ENCODE measurements around the gene RNPEPL1. TPM values are rescaled to one million over a fixed set of nuclear protein-coding genes. Genes with fewer than 3 reads are reported as not detected.
A peak's percentile ranks its signal among the peaks of the same experiment; 100 is the strongest.

RNPEPL1 gene
- total RNA-seq, 2 experiments from 2014 or later: 39.1 to 40.5 TPM

DNA sequence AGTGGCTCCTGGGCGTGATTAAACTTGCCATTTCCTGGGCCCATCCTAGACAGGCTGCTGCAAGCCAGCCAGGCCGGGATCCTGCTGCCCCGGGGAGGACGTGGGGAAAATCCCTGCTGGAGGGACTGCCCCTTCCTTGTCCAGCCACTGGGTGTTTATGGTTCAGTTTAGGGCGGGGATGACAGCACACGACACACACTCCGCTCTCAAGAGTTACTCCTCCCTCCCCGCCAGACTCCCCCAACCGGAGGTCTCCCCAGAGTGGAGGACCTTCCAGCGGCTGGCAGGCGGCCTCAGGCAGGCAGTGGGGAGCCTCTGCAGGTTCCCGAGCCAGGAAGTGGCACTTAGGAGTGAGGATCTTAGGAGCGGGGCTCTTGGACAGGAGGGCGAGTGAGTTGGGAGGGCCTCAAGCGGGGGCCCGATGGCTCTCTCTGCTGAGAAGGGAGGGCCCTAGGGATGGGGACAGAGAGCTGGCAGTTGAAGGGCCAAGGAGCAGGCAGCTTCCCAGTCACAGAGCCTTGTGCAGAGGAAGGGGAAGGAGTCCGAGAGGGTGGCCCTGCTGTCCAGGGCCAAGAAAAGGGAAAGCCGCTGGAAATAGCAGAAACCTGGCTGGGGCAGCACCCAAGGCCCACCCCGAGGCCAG is 51.3 kb downstream of the RNPEPL1 start:
- Mint-ChIP-seq H3K36me3 (ENCODE audit: low read depth) (peaks cover 14% of the 10 kb centered on the region), H3K27me3 (no peaks in the 10 kb centered on the region), H3K9me3 (peaks cover 8% of the 10 kb centered on the region), H3K4me1 (ENCODE audit: low read depth) (peaks cover 40% of the 10 kb centered on the region), H3K27ac (peak overlapping the region; percentile 79), H3K4me3 (no peak overlapping the region)
- peak; percentile 23 for DNase-seq
- TF ChIP-seq CTCF (IDR thresholded peaks at IDR 0.05): no peak
- intact Hi-C loops (cut with micrococcal nuclease): loop anchor here (5.0 kb wide), 1 partner anchor 52 kb away; the partner anchor contains the start of gene RNPEPL1
- ChIA-PET POLR2A (no interaction called here), CTCF (interaction anchor here (1.0 to 5.3 kb wide), 2 partner anchors 33 to 41 kb away, joined by 3 to 21 read pairs; partner anchors contain the start of gene CAPN10)
- no peak for ATAC-seq

- intact Hi-C loops (cut with micrococcal nuclease): loop anchor here (5.0 kb wide), 1 partner anchor 53 kb away; the partner anchor contains the start of gene RNPEPL1
- DNase-seq (no peak), ATAC-seq (no peak)
- POLR2A ChIA-PET: interaction anchor here (0.6 to 2.1 kb wide), 2 partner anchors 59 to 404 kb away, joined by 3 to 8 read pairs; partner anchors contain the start of gene DUSP28
- H3K27ac Mint-ChIP-seq: no peak overlapping the region
- H3K27me3 Mint-ChIP-seq: no peaks in the 10 kb centered on the region
- H3K4me3 Mint-ChIP-seq: no peak overlapping the region
- no peak for TF ChIP-seq CTCF (IDR thresholded peaks at IDR 0.05)
- peaks cover 14% of the 10 kb centered on the region for H3K36me3 Mint-ChIP-seq (ENCODE audit: low read depth)
- peaks cover 8% of the 10 kb centered on the region for H3K9me3 Mint-ChIP-seq
- CTCF ChIA-PET: interaction anchor here (1.0 to 5.3 kb wide), 2 partner anchors 34 to 59 kb away, joined by 3 to 21 read pairs; partner anchors contain the start of gene CAPN10
- peaks cover 46% of the 10 kb centered on the region for H3K4me1 Mint-ChIP-seq (ENCODE audit: low read depth)
Measured at GRCh38 chr2:240620149-240620731, 52.0 kb downstream of the RNPEPL1 start.

DNA sequence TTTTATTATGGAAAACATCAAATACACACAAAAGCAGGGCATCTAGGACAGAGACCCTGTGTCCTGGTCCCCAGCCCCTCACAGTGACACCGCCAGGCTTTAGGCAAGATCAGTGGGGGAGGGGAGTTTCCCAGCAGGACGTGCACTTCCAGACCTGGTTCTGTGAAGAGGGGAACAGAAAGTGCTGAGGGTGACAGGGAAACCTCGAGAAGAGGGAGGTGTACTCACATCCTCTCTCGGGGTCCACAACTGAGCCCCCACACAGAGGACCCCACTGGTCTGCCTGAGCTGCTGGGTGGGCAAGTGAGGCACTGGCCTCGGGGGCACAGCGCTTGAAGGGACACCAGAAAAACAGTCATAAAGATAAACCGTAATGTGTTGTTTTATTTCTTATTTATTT is 52.6 kb downstream of the RNPEPL1 start:
- ATAC-seq: no peak
- no peak for TF ChIP-seq CTCF (IDR thresholded peaks at IDR 0.05)
- CTCF ChIA-PET: interaction anchor here (0.9 to 5.3 kb wide), 6 partner anchors 12 to 107 kb away, joined by 3 to 21 read pairs (median 4); partner anchors contain the start of gene CAPN10
- intact Hi-C loops (cut with micrococcal nuclease): loop anchor here (5.0 kb wide), 1 partner anchor 54 kb away; the partner anchor contains the start of gene RNPEPL1
- DNase-seq: no peak
- Mint-ChIP-seq H3K4me1 (ENCODE audit: low read depth) (peaks cover 50% of the 10 kb centered on the region), H3K27me3 (no peaks in the 10 kb centered on the region), H3K9me3 (peaks cover 8% of the 10 kb centered on the region), H3K27ac (peak overlapping the region; percentile 96), H3K4me3 (no peak overlapping the region), H3K36me3 (ENCODE audit: low read depth) (peaks cover 14% of the 10 kb centered on the region)
- POLR2A ChIA-PET: interaction anchor here (0.6 to 4.9 kb wide), 7 partner anchors 8 to 405 kb away, joined by 3 to 25 read pairs (median 3); partner anchors contain the start of genes CAPN10 and DUSP28

- peaks cover 58% of the 10 kb centered on the region for H3K4me1 Mint-ChIP-seq (ENCODE audit: low read depth)
- H3K27ac Mint-ChIP-seq: peak overlapping the region; percentile 96
- H3K27me3 Mint-ChIP-seq: no peaks in the 10 kb centered on the region
- DNase-seq: no peak
- ChIA-PET POLR2A (interaction anchor here (0.9 to 4.9 kb wide), 7 partner anchors 9 to 693 kb away, joined by 3 to 25 read pairs (median 3); partner anchors contain the start of genes CAPN10 and DUSP28), CTCF (interaction anchor here (0.8 to 5.3 kb wide), 4 partner anchors 11 to 56 kb away, joined by 3 to 21 read pairs (median 12); partner anchors contain the start of gene CAPN10)
- H3K9me3 Mint-ChIP-seq: peaks cover 5% of the 10 kb centered on the region
- intact Hi-C loops (cut with micrococcal nuclease): loop anchor here (5.0 kb wide), 1 partner anchor 55 kb away; the partner anchor contains the start of gene RNPEPL1
- peaks cover 12% of the 10 kb centered on the region for H3K36me3 Mint-ChIP-seq (ENCODE audit: low read depth)
- ATAC-seq: no peak
- TF ChIP-seq CTCF (IDR thresholded peaks at IDR 0.05): no peak
- no peak overlapping the region for H3K4me3 Mint-ChIP-seq
Measured at GRCh38 chr2:240622060-240622411, 53.8 kb downstream of the RNPEPL1 start.
